ENCODE results near the gene RAB11A. TPM values are rescaled to one million over a fixed set of nuclear protein-coding genes. Genes with fewer than 3 reads are reported as not detected.

RAB11A gene
- total and polyA plus RNA-seq, 9 of the 15 experiments (the other 6 are each of a cell fraction or from before 2014, with no cell fraction given): 129 to 369 (median 245) TPM

DNA sequence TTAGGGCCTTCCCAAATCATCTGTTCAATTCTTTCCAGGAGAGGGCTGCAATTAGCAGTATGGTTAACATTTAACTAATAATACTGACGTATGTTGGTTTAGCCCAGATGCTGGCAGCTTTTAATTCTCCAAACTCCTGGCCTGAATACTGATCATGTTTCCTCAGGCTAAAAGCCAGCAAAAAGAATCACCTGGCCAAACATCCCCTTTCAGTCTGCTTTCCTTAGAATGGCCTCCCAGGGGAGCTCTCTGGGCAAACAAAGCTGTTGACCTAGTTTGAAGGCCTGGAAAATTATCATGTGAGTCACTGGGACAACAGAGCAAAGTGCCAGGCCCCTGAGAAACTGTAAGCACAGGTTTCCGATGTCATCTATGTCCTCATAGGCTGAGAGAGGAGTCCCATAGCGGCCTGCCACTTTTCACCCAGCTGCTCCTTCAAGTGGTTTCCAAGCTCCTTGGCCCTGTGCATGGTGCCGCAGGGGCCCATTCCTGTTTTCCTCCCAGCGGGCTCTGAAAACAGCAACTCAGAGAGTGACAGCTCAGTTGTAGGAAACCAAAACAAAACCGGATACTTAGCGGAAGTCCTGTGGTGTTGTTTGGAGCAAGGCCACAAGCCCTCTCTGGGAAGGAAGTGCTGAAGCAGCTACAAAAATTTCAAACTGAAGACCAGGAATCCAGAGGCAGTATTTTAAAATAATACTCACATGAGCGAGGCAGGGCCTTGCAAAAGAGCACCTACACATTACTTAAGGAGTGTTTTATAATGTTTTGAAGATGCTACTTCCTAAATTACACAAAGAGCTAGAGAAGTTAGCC lies 36.5 kb upstream of the RAB11A start (continued):
- TF ChIP-seq, protein P1, sequence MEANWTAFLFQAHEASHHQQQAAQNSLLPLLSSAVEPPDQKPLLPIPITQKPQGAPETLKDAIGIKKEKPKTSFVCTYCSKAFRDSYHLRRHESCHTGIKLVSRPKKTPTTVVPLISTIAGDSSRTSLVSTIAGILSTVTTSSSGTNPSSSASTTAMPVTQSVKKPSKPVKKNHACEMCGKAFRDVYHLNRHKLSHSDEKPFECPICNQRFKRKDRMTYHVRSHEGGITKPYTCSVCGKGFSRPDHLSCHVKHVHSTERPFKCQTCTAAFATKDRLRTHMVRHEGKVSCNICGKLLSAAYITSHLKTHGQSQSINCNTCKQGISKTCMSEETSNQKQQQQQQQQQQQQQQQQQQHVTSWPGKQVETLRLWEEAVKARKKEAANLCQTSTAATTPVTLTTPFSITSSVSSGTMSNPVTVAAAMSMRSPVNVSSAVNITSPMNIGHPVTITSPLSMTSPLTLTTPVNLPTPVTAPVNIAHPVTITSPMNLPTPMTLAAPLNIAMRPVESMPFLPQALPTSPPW (CRISPR knock-in tag; IDR thresholded peaks at IDR 0.05): peak; percentile 36
- TF ChIP-seq RBM39 (optimal IDR thresholded peaks at IDR 0.05; ENCODE audit: low read depth, low read length): no peak
- no peak for TF ChIP-seq ZMIZ1 (IDR thresholded peaks at IDR 0.05; ENCODE audit: low read depth in 2 of 2, low read length in 2 of 2)
- TF ChIP-seq ESRRA (IDR thresholded peaks at IDR 0.05; ENCODE audit: borderline replicate concordance, low read depth): 0 out of 2 replicates have a peak, but pooled peaks have one; percentile 4
- TF ChIP-seq BMI1 (IDR thresholded peaks at IDR 0.05; ENCODE audit: low read length): no peak
- peak; percentile 21 to 68; a peak in 2 of 4 replicates for TF ChIP-seq ETV6 (IDR thresholded peaks at IDR 0.05; ENCODE audit: borderline replicate concordance in 1 of 2, low read depth in 2 of 2, low read length in 1 of 2)
- no peak for TF ChIP-seq ETV6 (CRISPR knock-in tag; IDR thresholded peaks at IDR 0.05; ENCODE audit: borderline replicate concordance)
- no peak for TF ChIP-seq ATF1 (CRISPR knock-in tag; IDR thresholded peaks at IDR 0.05)
- TF ChIP-seq ATF1 (tag; IDR thresholded peaks at IDR 0.05): peak; percentile 57; the same call in 1 of the 2 replicates
- no peak for TF ChIP-seq ZBTB17 (CRISPR knock-in tag; IDR thresholded peaks at IDR 0.05)
- TF ChIP-seq, protein P2, sequence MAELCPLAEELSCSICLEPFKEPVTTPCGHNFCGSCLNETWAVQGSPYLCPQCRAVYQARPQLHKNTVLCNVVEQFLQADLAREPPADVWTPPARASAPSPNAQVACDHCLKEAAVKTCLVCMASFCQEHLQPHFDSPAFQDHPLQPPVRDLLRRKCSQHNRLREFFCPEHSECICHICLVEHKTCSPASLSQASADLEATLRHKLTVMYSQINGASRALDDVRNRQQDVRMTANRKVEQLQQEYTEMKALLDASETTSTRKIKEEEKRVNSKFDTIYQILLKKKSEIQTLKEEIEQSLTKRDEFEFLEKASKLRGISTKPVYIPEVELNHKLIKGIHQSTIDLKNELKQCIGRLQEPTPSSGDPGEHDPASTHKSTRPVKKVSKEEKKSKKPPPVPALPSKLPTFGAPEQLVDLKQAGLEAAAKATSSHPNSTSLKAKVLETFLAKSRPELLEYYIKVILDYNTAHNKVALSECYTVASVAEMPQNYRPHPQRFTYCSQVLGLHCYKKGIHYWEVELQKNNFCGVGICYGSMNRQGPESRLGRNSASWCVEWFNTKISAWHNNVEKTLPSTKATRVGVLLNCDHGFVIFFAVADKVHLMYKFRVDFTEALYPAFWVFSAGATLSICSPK (IDR thresholded peaks at IDR 0.05; ENCODE audit: borderline replicate concordance): no peak
- TF ChIP-seq HIVEP1 (CRISPR knock-in tag; IDR thresholded peaks at IDR 0.05): no peak
- TF ChIP-seq NCOA2 (IDR thresholded peaks at IDR 0.05; ENCODE audit: partially characterized antibody in 2 of 2): no peak
- TF ChIP-seq JUNB (CRISPR knock-in tag; conservative IDR thresholded peaks at IDR 0.05): no peak
- TF ChIP-seq, protein P3, sequence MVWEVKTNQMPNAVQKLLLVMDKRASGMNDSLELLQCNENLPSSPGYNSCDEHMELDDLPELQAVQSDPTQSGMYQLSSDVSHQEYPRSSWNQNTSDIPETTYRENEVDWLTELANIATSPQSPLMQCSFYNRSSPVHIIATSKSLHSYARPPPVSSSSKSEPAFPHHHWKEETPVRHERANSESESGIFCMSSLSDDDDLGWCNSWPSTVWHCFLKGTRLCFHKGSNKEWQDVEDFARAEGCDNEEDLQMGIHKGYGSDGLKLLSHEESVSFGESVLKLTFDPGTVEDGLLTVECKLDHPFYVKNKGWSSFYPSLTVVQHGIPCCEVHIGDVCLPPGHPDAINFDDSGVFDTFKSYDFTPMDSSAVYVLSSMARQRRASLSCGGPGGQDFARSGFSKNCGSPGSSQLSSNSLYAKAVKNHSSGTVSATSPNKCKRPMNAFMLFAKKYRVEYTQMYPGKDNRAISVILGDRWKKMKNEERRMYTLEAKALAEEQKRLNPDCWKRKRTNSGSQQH (CRISPR knock-in tag; IDR thresholded peaks at IDR 0.05): no peak
- no peak for TF ChIP-seq HDAC1 (IDR thresholded peaks at IDR 0.05)
- TF ChIP-seq, protein P4, sequence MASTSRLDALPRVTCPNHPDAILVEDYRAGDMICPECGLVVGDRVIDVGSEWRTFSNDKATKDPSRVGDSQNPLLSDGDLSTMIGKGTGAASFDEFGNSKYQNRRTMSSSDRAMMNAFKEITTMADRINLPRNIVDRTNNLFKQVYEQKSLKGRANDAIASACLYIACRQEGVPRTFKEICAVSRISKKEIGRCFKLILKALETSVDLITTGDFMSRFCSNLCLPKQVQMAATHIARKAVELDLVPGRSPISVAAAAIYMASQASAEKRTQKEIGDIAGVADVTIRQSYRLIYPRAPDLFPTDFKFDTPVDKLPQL (IDR thresholded peaks at IDR 0.05; ENCODE audit: extremely low read depth, insufficient read length): no peak
- TF ChIP-seq GATAD2B (IDR thresholded peaks at IDR 0.05; ENCODE audit: borderline replicate concordance): no peak
- no peak for TF ChIP-seq SREBF2 (CRISPR knock-in tag; IDR thresholded peaks at IDR 0.05)

All from K562 (cell line).